Measurements from ENCODE around the gene FGF14.

Gene FGF14

GRCh38 chr13:101942535-101943157, 459.2 kb downstream of the FGF14 start:
- H3K4me3 ChIP-seq (ENCODE audit: low read length): no peak overlapping the region

GRCh38 chr13:101942038-101942437, 459.8 kb downstream of the FGF14 start:
- Histone ChIP-seq H3K27ac (ENCODE audit: low read depth, low read length) (no peak overlapping the region), H3K4me2 (ENCODE audit: low read length) (no peak overlapping the region), H3K4me1 (ENCODE audit: control insufficient read depth, low read length) (no peaks in the 10 kb centered on the region), H4K20me1 (ENCODE audit: control insufficient read depth, insufficient read depth, low read depth, low read length) (no peaks in the 10 kb centered on the region), H3K4me3 (ENCODE audit: low read length) (no peak overlapping the region), H3K9me3 (ENCODE audit: control insufficient read depth, insufficient read depth, low read length) (no peaks in the 10 kb centered on the region), H3K27me3 (ENCODE audit: control insufficient read depth, low read length) (no peaks in the 10 kb centered on the region), H3K36me3 (ENCODE audit: control insufficient read depth, low read length) (no peaks in the 10 kb centered on the region), H3K9me2 (replicated peaks; ENCODE audit: control insufficient read depth, low read length) (no peaks in the 10 kb centered on the region), H3F3A (ENCODE audit: control insufficient read depth, insufficient read depth) (no peaks in the 10 kb centered on the region), H3K79me2 (ENCODE audit: control insufficient read depth, low read length) (no peaks in the 10 kb centered on the region)
- TF ChIP-seq EZH2phosphoT487 (IDR thresholded peaks at IDR 0.05; ENCODE audit: borderline replicate concordance, low read length) (no peak), CTCF (IDR thresholded peaks at IDR 0.05; ENCODE audit: low read depth, low read length, poor library complexity, severe bottlenecking) (peak; percentile 49)

More at GRCh38 chr13:101942535-101943157, 459.2 kb downstream of the FGF14 start:
- Histone ChIP-seq H4K20me1 (ENCODE audit: control insufficient read depth, insufficient read depth, low read depth, low read length) (no peaks in the 10 kb centered on the region), H3K9me2 (replicated peaks; ENCODE audit: control insufficient read depth, low read length) (no peaks in the 10 kb centered on the region), H3K79me2 (ENCODE audit: control insufficient read depth, low read length) (no peaks in the 10 kb centered on the region), H3K27me3 (ENCODE audit: control insufficient read depth, low read length) (no peaks in the 10 kb centered on the region), H3K4me2 (ENCODE audit: low read length) (no peak overlapping the region), H3K36me3 (ENCODE audit: control insufficient read depth, low read length) (no peaks in the 10 kb centered on the region), H3K4me1 (ENCODE audit: control insufficient read depth, low read length) (no peaks in the 10 kb centered on the region), H3F3A (ENCODE audit: control insufficient read depth, insufficient read depth) (no peaks in the 10 kb centered on the region), H3K27ac (ENCODE audit: low read depth, low read length) (no peak overlapping the region), H3K9me3 (ENCODE audit: control insufficient read depth, insufficient read depth, low read length) (no peaks in the 10 kb centered on the region)
- TF ChIP-seq CTCF (IDR thresholded peaks at IDR 0.05; ENCODE audit: low read depth, low read length, poor library complexity, severe bottlenecking) (no peak), EZH2phosphoT487 (IDR thresholded peaks at IDR 0.05; ENCODE audit: borderline replicate concordance, low read length) (no peak)

- Histone ChIP-seq H3K27me3 (ENCODE audit: control insufficient read depth, low read length) (no peaks in the 10 kb centered on the region), H3K4me2 (ENCODE audit: low read length) (no peak overlapping the region), H3K36me3 (ENCODE audit: control insufficient read depth, low read length) (no peaks in the 10 kb centered on the region), H3K79me2 (ENCODE audit: control insufficient read depth, low read length) (no peaks in the 10 kb centered on the region), H3K9me3 (ENCODE audit: control insufficient read depth, insufficient read depth, low read length) (no peaks in the 10 kb centered on the region), H3K9me2 (replicated peaks; ENCODE audit: control insufficient read depth, low read length) (no peaks in the 10 kb centered on the region), H3K4me3 (ENCODE audit: low read length) (no peak overlapping the region), H3K27ac (ENCODE audit: low read depth, low read length) (no peak overlapping the region), H3F3A (ENCODE audit: control insufficient read depth, insufficient read depth) (no peaks in the 10 kb centered on the region), H4K20me1 (ENCODE audit: control insufficient read depth, insufficient read depth, low read depth, low read length) (no peaks in the 10 kb centered on the region), H3K4me1 (ENCODE audit: control insufficient read depth, low read length) (no peaks in the 10 kb centered on the region)
- no peak for TF ChIP-seq EZH2phosphoT487 (IDR thresholded peaks at IDR 0.05; ENCODE audit: borderline replicate concordance, low read length)
Measured at GRCh38 chr13:101941095-101941783, 460.6 kb downstream of the FGF14 start.

- Histone ChIP-seq H3K27ac (ENCODE audit: low read depth, low read length) (no peak overlapping the region), H3F3A (ENCODE audit: control insufficient read depth, insufficient read depth) (no peaks in the 10 kb centered on the region), H3K4me2 (ENCODE audit: low read length) (no peak overlapping the region), H3K4me3 (ENCODE audit: low read length) (no peak overlapping the region), H3K9me2 (replicated peaks; ENCODE audit: control insufficient read depth, low read length) (no peaks in the 10 kb centered on the region), H3K79me2 (ENCODE audit: control insufficient read depth, low read length) (no peaks in the 10 kb centered on the region), H4K20me1 (ENCODE audit: control insufficient read depth, insufficient read depth, low read depth, low read length) (no peaks in the 10 kb centered on the region), H3K4me1 (ENCODE audit: control insufficient read depth, low read length) (no peaks in the 10 kb centered on the region), H3K27me3 (ENCODE audit: control insufficient read depth, low read length) (no peaks in the 10 kb centered on the region), H3K9me3 (ENCODE audit: control insufficient read depth, insufficient read depth, low read length) (no peaks in the 10 kb centered on the region), H3K36me3 (ENCODE audit: control insufficient read depth, low read length) (no peaks in the 10 kb centered on the region)
- no peak for TF ChIP-seq CTCF (IDR thresholded peaks at IDR 0.05; ENCODE audit: low read depth, low read length, poor library complexity, severe bottlenecking)
- TF ChIP-seq EZH2phosphoT487 (IDR thresholded peaks at IDR 0.05; ENCODE audit: borderline replicate concordance, low read length): no peak
Measured at GRCh38 chr13:101939370-101939769, 462.5 kb downstream of the FGF14 start.

Data from DOHH2 (cell line).